ENCODE data around the gene KPNA4. TPM values are rescaled to one million over a fixed set of nuclear protein-coding genes. Genes with fewer than 3 reads are reported as not detected.

KPNA4 gene
- total and polyA plus RNA-seq, 2 donors (not counting 3 experiments of a cell fraction or from before 2014, with no cell fraction given): 12.2 to 70.1 TPM

DNA sequence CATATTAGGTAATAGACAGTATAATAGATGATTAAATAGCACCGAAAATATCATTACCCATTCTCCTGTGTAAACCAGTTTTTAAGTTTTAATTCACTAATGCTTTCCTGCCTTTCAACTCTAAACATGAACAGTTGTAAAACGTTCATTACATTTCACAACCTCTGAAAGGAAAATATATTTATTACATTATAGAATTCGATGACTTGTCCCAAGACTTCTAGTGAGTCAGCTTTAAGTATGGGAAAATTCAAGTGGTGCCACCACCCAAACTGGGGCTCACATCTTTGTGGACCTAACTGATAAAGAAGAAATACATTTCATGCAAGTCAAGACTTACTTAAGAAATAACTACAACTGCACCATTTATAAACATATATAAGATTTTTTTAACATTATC, 117.8 kb downstream of the KPNA4 start:
- ChIA-PET POLR2A (no interaction called here), CTCF (interaction anchor here (0.9 to 1.9 kb wide), 4 partner anchors 13 to 415 kb away, joined by 3 to 5 read pairs (median 4); no protein-coding TSS in a partner anchor)
- Histone ChIP-seq H3K4me3 (replicated peaks in 1 of 3; ENCODE audit: insufficient read depth in 1 of 3, low read depth in 1 of 3, low read length in 3 of 3) (peak overlapping the region in 1 of 3 experiments; percentile 85), H3K27me3 (ENCODE audit: control insufficient read depth in 2 of 2, insufficient read depth in 2 of 2, low read length in 2 of 2) (no peaks in the 10 kb centered on the region), H3K9me3 (replicated peaks; ENCODE audit: control insufficient read depth, insufficient read depth, low read length) (no peaks in the 10 kb centered on the region), H3K9ac (replicated peaks; ENCODE audit: extremely low read depth, insufficient read depth, low read length) (peak overlapping the region; percentile 36), H3K9me1 (replicated peaks; ENCODE audit: control insufficient read depth, extremely low read depth, insufficient read depth, low read length) (no peaks in the 10 kb centered on the region), H3K27ac (ENCODE audit: insufficient read depth, low read depth, low read length) (no peak overlapping the region), H3K79me2 (ENCODE audit: control insufficient read depth, insufficient read depth, low read length) (peaks cover 67% of the 10 kb centered on the region), H2AFZ (ENCODE audit: low read depth, low read length) (no peak overlapping the region), H3K36me3 (ENCODE audit: control insufficient read depth in 2 of 2, extremely low read depth in 1 of 2, insufficient read depth in 2 of 2, low read length in 2 of 2) (no peaks in the 10 kb centered on the region), H3K4me2 (ENCODE audit: insufficient read depth, low read length) (peak overlapping the region; percentile 88), H3K4me1 (ENCODE audit: control insufficient read depth, extremely low read depth, insufficient read depth, low read length) (peaks cover 21% of the 10 kb centered on the region), H4K20me1 (replicated peaks; ENCODE audit: control insufficient read depth, extremely low read depth, insufficient read depth, low read length) (no peaks in the 10 kb centered on the region)
- DNase-seq (ENCODE audit: low read depth, low spot score) (peak; percentile 36), FAIRE-seq (no peak)
- no TSS peak for BruUV-seq (replicated peaks)
- dilution Hi-C loops (cut with MboI; ENCODE audit: extremely low pct_ligation_motif_present, low sequenced_read_pairs) (no loop called here), intact Hi-C loops (cut with micrococcal nuclease) (no loop called here)
- no peak for TF ChIP-seq POLR2AphosphoS5 (IDR thresholded peaks at IDR 0.05; ENCODE audit: insufficient read depth, low read depth, low read length)
- TF ChIP-seq FOS (IDR thresholded peaks at IDR 0.05; ENCODE audit: borderline replicate concordance, insufficient read depth, low read length): no peak
- TF ChIP-seq GATA2 (IDR thresholded peaks at IDR 0.05; ENCODE audit: insufficient read depth, insufficient read length, low read depth, low read length): no peak

DNA sequence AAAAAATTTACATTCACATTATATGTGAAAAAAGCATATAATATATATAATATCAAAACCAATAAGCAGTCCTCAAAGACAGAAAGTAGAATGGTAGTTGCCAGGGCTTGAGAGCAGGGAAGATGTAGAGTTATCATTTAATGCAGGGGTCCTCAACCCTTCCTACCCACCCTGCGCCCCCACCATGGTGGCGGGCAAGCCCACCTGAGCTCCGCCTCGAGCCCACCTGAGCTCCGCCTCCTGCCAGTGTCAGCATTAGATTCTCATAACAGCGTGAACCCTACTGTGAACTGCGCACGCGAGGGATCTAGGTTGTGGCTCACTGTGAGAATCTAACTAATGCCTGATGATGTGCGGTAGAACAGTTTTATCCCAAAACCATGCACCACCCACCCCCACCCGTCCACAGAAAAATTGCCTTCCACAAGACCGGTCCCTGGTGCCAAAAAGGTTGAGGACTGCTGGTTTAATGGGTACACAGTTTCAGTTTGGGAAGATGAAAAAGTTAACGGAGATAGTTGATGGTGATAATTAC, 118.8 kb downstream of the KPNA4 start:
- FAIRE-seq (no peak), DNase-seq (ENCODE audit: low read depth, low spot score) (no peak)
- ChIA-PET CTCF (interaction anchor here (1.9 kb wide), 1 partner anchor 283 kb away, joined by 4 read pairs; no protein-coding TSS in a partner anchor), POLR2A (no interaction called here)
- Histone ChIP-seq H2AFZ (ENCODE audit: low read depth, low read length) (no peak overlapping the region), H3K9me1 (replicated peaks; ENCODE audit: control insufficient read depth, extremely low read depth, insufficient read depth, low read length) (no peaks in the 10 kb centered on the region), H4K20me1 (replicated peaks; ENCODE audit: control insufficient read depth, extremely low read depth, insufficient read depth, low read length) (no peaks in the 10 kb centered on the region), H3K4me1 (ENCODE audit: control insufficient read depth, extremely low read depth, insufficient read depth, low read length) (peaks cover 21% of the 10 kb centered on the region), H3K9me3 (replicated peaks; ENCODE audit: control insufficient read depth, insufficient read depth, low read length) (no peaks in the 10 kb centered on the region), H3K9ac (replicated peaks; ENCODE audit: extremely low read depth, insufficient read depth, low read length) (no peak overlapping the region), H3K36me3 (ENCODE audit: control insufficient read depth in 2 of 2, extremely low read depth in 1 of 2, insufficient read depth in 2 of 2, low read length in 2 of 2) (no peaks in the 10 kb centered on the region), H3K4me2 (ENCODE audit: insufficient read depth, low read length) (no peak overlapping the region), H3K27ac (ENCODE audit: insufficient read depth, low read depth, low read length) (no peak overlapping the region), H3K4me3 (replicated peaks in 1 of 3; ENCODE audit: insufficient read depth in 1 of 3, low read depth in 1 of 3, low read length in 3 of 3) (no peak overlapping the region), H3K27me3 (ENCODE audit: control insufficient read depth in 2 of 2, insufficient read depth in 2 of 2, low read length in 2 of 2) (no peaks in the 10 kb centered on the region), H3K79me2 (ENCODE audit: control insufficient read depth, insufficient read depth, low read length) (peaks cover 76% of the 10 kb centered on the region)
- intact Hi-C loops (cut with micrococcal nuclease) (no loop called here), dilution Hi-C loops (cut with MboI; ENCODE audit: extremely low pct_ligation_motif_present, low sequenced_read_pairs) (no loop called here)
- no TSS peak for BruUV-seq (replicated peaks)
- TF ChIP-seq POLR2A (IDR thresholded peaks at IDR 0.05; ENCODE audit: low read depth, low read length) (no peak), MYC (IDR thresholded peaks at IDR 0.05; ENCODE audit: low read depth, low read length) (no peak), JUN (IDR thresholded peaks at IDR 0.05; ENCODE audit: borderline replicate concordance, insufficient read depth, insufficient read length, low read depth) (no peak), FOS (IDR thresholded peaks at IDR 0.05; ENCODE audit: borderline replicate concordance, insufficient read depth, low read length) (no peak)
- TF ChIP-seq, protein P1, sequence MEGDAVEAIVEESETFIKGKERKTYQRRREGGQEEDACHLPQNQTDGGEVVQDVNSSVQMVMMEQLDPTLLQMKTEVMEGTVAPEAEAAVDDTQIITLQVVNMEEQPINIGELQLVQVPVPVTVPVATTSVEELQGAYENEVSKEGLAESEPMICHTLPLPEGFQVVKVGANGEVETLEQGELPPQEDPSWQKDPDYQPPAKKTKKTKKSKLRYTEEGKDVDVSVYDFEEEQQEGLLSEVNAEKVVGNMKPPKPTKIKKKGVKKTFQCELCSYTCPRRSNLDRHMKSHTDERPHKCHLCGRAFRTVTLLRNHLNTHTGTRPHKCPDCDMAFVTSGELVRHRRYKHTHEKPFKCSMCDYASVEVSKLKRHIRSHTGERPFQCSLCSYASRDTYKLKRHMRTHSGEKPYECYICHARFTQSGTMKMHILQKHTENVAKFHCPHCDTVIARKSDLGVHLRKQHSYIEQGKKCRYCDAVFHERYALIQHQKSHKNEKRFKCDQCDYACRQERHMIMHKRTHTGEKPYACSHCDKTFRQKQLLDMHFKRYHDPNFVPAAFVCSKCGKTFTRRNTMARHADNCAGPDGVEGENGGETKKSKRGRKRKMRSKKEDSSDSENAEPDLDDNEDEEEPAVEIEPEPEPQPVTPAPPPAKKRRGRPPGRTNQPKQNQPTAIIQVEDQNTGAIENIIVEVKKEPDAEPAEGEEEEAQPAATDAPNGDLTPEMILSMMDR (IDR thresholded peaks at IDR 0.05; ENCODE audit: extremely low read depth in 1 of 2, insufficient read depth in 1 of 2, low read depth in 1 of 2, low read length in 2 of 2): no peak
